ENCODE data around the gene KCNQ5.

DNA sequence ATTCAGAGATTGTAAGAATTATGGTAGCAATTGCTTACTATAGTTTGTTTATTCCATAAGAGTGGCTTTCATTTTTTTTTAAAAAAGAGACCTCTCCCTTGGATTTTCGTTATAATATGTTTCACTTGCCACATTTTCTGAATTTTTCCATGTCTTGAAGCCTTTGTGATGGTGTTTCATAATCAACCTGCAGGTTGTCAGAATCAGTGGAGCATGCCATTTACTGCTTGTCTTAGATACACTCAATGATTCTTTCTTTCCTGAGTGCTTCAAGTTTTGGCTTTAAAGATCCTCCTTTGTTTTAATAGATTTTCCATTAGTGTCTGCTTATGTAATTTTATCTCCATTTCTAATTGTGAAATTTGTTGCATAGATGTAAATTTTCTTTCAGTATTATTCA, 31.2 kb downstream of the KCNQ5 start:
- no peak for TF ChIP-seq SIN3A (IDR thresholded peaks at IDR 0.05; ENCODE audit: borderline replicate concordance, insufficient read depth, low read depth, low read length)
- no peak for TF ChIP-seq REST (IDR thresholded peaks at IDR 0.05; ENCODE audit: insufficient read depth in 1 of 2, low read depth in 2 of 2, low read length in 1 of 2)
- TF ChIP-seq, protein P1, sequence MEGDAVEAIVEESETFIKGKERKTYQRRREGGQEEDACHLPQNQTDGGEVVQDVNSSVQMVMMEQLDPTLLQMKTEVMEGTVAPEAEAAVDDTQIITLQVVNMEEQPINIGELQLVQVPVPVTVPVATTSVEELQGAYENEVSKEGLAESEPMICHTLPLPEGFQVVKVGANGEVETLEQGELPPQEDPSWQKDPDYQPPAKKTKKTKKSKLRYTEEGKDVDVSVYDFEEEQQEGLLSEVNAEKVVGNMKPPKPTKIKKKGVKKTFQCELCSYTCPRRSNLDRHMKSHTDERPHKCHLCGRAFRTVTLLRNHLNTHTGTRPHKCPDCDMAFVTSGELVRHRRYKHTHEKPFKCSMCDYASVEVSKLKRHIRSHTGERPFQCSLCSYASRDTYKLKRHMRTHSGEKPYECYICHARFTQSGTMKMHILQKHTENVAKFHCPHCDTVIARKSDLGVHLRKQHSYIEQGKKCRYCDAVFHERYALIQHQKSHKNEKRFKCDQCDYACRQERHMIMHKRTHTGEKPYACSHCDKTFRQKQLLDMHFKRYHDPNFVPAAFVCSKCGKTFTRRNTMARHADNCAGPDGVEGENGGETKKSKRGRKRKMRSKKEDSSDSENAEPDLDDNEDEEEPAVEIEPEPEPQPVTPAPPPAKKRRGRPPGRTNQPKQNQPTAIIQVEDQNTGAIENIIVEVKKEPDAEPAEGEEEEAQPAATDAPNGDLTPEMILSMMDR (IDR thresholded peaks at IDR 0.05): no peak

Measured in Panc1 (cell line).